ENCODE data around the gene CUL3. TPM values are rescaled to one million over a fixed set of nuclear protein-coding genes. Genes with fewer than 3 reads are reported as not detected.

CUL3 gene
- total RNA-seq, 1 experiment from 2014 or later = 95.7 TPM

GRCh38 chr2:224520064-224520463 is 65.1 kb downstream of the CUL3 start:
- Histone ChIP-seq H3K9ac (ENCODE audit: low read length) (no peak overlapping the region), H3K9me2 (ENCODE audit: insufficient read depth) (no peaks in the 10 kb centered on the region), H3K4me3 (replicated peaks in 1 of 2; ENCODE audit: low read depth in 1 of 2, low read length in 2 of 2) (no peak overlapping the region), H3K4me2 (ENCODE audit: low read length) (no peak overlapping the region), H3K36me3 (ENCODE audit: control insufficient read depth in 1 of 2, insufficient read depth in 2 of 2, low read length in 2 of 2) (no peaks in the 10 kb centered on the region), H3K27ac (ENCODE audit: low read depth, low read length) (no peak overlapping the region), H3K27me3 (ENCODE audit: insufficient read depth, low read length) (no peaks in the 10 kb centered on the region), H4K20me1 (ENCODE audit: insufficient read depth) (peaks cover 11% of the 10 kb centered on the region; the same call in 1 of the 2 replicates), H2AFZ (ENCODE audit: low read depth, low read length, poor library complexity, severe bottlenecking) (no peak overlapping the region), H3K9me3 (ENCODE audit: control insufficient read depth in 1 of 2, insufficient read depth in 1 of 2, low read depth in 1 of 2, low read length in 2 of 2) (no peaks in the 10 kb centered on the region), H3K4me1 (ENCODE audit: control insufficient read depth in 1 of 2, insufficient read depth in 2 of 2, low read length in 2 of 2) (no peaks in the 10 kb centered on the region), H3K79me2 (ENCODE audit: insufficient read depth, low read length) (peaks cover 98% of the 10 kb centered on the region)
- ChIA-PET CTCF (no interaction called here), POLR2A (interaction anchor here (1.1 kb wide), 1 partner anchor 11 kb away, joined by 3 read pairs; no protein-coding TSS in a partner anchor), RAD21 (ENCODE audit: low non-redundant PET in 1 of 2, low total read pairs in 2 of 2, uncharacterized antibody in 2 of 2, unreplicated experiment in 2 of 2) (no interaction called here)
- DNase-seq (ENCODE audit: low read depth, low spot score) (no peak), ATAC-seq (no peak)
- no TSS peak for BruUV-seq (replicated peaks)
- intact Hi-C loops (cut with micrococcal nuclease) = no loop called here
- TF ChIP-seq EZH2 (IDR thresholded peaks at IDR 0.05) = no peak
- no peak for TF ChIP-seq JUND (IDR thresholded peaks at IDR 0.05)
- TF ChIP-seq SRF (IDR thresholded peaks at IDR 0.05; ENCODE audit: low read depth) = no peak
- no peak for TF ChIP-seq REST (IDR thresholded peaks at IDR 0.05; ENCODE audit: low read depth)
- no peak for TF ChIP-seq ELF1 (IDR thresholded peaks at IDR 0.05; ENCODE audit: borderline replicate concordance, low read depth)
- no peak for TF ChIP-seq CEBPB (IDR thresholded peaks at IDR 0.05; ENCODE audit: low read depth)
- TF ChIP-seq CTCF (IDR thresholded peaks at IDR 0.05 in 2 of 3, conservative IDR thresholded peaks at IDR 0.05 in 1 of 3; ENCODE audit: borderline replicate concordance in 1 of 3, insufficient read depth in 1 of 3, low read depth in 2 of 3, low read length in 2 of 3) = no peak
- no peak for TF ChIP-seq FOSL1 (IDR thresholded peaks at IDR 0.05; ENCODE audit: low read depth)
- TF ChIP-seq ZNF274 (IDR thresholded peaks at IDR 0.05; ENCODE audit: low read depth, low read length) = no peak
- no peak for TF ChIP-seq POLR2AphosphoS5 (IDR thresholded peaks at IDR 0.05; ENCODE audit: low read depth, low read length)
- no peak for TF ChIP-seq CBX3 (IDR thresholded peaks at IDR 0.05; ENCODE audit: low read depth)
- no peak for TF ChIP-seq EGR1 (IDR thresholded peaks at IDR 0.05; ENCODE audit: low read depth)
- TF ChIP-seq, protein P1, sequence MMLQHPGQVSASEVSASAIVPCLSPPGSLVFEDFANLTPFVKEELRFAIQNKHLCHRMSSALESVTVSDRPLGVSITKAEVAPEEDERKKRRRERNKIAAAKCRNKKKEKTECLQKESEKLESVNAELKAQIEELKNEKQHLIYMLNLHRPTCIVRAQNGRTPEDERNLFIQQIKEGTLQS (IDR thresholded peaks at IDR 0.05) = no peak
- TF ChIP-seq, protein P2, sequence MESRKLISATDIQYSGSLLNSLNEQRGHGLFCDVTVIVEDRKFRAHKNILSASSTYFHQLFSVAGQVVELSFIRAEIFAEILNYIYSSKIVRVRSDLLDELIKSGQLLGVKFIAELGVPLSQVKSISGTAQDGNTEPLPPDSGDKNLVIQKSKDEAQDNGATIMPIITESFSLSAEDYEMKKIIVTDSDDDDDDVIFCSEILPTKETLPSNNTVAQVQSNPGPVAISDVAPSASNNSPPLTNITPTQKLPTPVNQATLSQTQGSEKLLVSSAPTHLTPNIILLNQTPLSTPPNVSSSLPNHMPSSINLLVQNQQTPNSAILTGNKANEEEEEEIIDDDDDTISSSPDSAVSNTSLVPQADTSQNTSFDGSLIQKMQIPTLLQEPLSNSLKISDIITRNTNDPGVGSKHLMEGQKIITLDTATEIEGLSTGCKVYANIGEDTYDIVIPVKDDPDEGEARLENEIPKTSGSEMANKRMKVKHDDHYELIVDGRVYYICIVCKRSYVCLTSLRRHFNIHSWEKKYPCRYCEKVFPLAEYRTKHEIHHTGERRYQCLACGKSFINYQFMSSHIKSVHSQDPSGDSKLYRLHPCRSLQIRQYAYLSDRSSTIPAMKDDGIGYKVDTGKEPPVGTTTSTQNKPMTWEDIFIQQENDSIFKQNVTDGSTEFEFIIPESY (IDR thresholded peaks at IDR 0.05; ENCODE audit: extremely low read depth, insufficient replicate concordance, low read length) = no peak
- TF ChIP-seq YY1 (IDR thresholded peaks at IDR 0.05; ENCODE audit: extremely low read depth, insufficient replicate concordance, low read depth, low read length) = no peak
- no peak for TF ChIP-seq ZFX (IDR thresholded peaks at IDR 0.05)
- TF ChIP-seq POLR2A (IDR thresholded peaks at IDR 0.05; ENCODE audit: borderline replicate concordance, extremely low read depth, insufficient read depth, insufficient read length) = no peak
- no peak for TF ChIP-seq EZH2phosphoT487 (IDR thresholded peaks at IDR 0.05; ENCODE audit: borderline replicate concordance)
